H1 (cell line): ENCODE results near the gene MAP3K3. TPM values are rescaled to one million over a fixed set of nuclear protein-coding genes. Genes with fewer than 3 reads are reported as not detected.

Experiments
- polyA plus RNA-seq, 7 experiments: library from polyadenylated mRNA; depleted of rRNA in 3 of 7; stranded (reverse) in 5 of 7; unstranded in 2 of 7; fragments of >200 nt in 5 of 7; fragments of 200-250 nt in 2 of 7; gene quantifications; 1 replicate in 5 of 7; 2 replicates in 1 of 7; 4 replicates in 1 of 7; pipeline versions ENCODE4 v1.2.1 to v1.2.3, GENCODE V29; 2011 to 2013; ENCODE audit warnings: missing spikeins in 2 of 7, mixed read lengths in 2 of 7
- small RNA-seq: library from polyadenylated mRNA; stranded (forward); fragments of <200 nt; extraction: miRNeasy Mini kit (QIAGEN cat#:217004); gene quantifications from one replicate; pipeline ENCODE3, GENCODE V24; 2013; ENCODE audit not compliant: insufficient read depth
- total RNA-seq: library from RNA; stranded (reverse); fragmentation: NEBNext Ultra II Directional; extraction: Animal tissue kit (Norgen Biotek cat#: 25700); gene quantifications from 2 replicates; pipeline ENCODE4 v1.2.1, GENCODE V29; 2021

The MAP3K3 gene
- total and polyA plus RNA-seq, 2 of the 8 experiments (the other 6 are each of a cell fraction or from before 2014, with no cell fraction given): 10.3 to 21.0 TPM

Small RNA genes within 50 kb of the gene (small RNA-seq; reads per million reads assigned to genes)
- not detected for gene RNU6-288P

Other genes with a start within 250 kb of the MAP3K3 start
- 23.4 and 26.0 TPM in 2 replicates for gene CYB561, start 176.1 kb upstream of the MAP3K3 start, total RNA-seq
- gene CYB561, start 176.1 kb upstream of the MAP3K3 start, polyA plus RNA-seq (2011; rRNA removed): 19.7 and 34.2 TPM in 2 replicates
- gene ACE, start 145.4 kb upstream of the MAP3K3 start, total RNA-seq: 4.5 and 5.5 TPM in 2 replicates
- gene ACE, start 145.4 kb upstream of the MAP3K3 start, polyA plus RNA-seq (2011; rRNA removed): 2.5 and 4.0 TPM in 2 replicates
- gene KCNH6, start 99.1 kb upstream of the MAP3K3 start, total RNA-seq: 1.8 TPM in 2 replicates
- 3.6 and 5.0 TPM in 2 replicates for gene KCNH6, start 99.1 kb upstream of the MAP3K3 start, polyA plus RNA-seq (2011; rRNA removed)
- 87.3 and 94.1 TPM in 2 replicates for gene DCAF7, start 71.9 kb upstream of the MAP3K3 start, total RNA-seq
- 74.9 and 97.4 TPM in 2 replicates for gene DCAF7, start 71.9 kb upstream of the MAP3K3 start, polyA plus RNA-seq (2011; rRNA removed)
- 23.6 and 24.0 TPM in 2 replicates for gene TACO1, start 21.5 kb upstream of the MAP3K3 start, total RNA-seq
- gene TACO1, start 21.5 kb upstream of the MAP3K3 start, polyA plus RNA-seq (2011; rRNA removed): 19.1 and 19.8 TPM in 2 replicates
- 77.2 and 78.6 TPM in 2 replicates for gene LIMD2, start 77.7 kb downstream of the MAP3K3 start, total RNA-seq
- gene LIMD2, start 77.7 kb downstream of the MAP3K3 start, polyA plus RNA-seq (2011; rRNA removed): 72.0 and 92.0 TPM in 2 replicates
- gene STRADA, start 119.4 kb downstream of the MAP3K3 start, total RNA-seq: 27.8 and 35.6 TPM in 2 replicates
- 43.3 and 48.7 TPM in 2 replicates for gene STRADA, start 119.4 kb downstream of the MAP3K3 start, polyA plus RNA-seq (2011; rRNA removed)
- gene CCDC47, start 151.2 kb downstream of the MAP3K3 start, total RNA-seq: 83.1 and 85.3 TPM in 2 replicates
- gene CCDC47, start 151.2 kb downstream of the MAP3K3 start, polyA plus RNA-seq (2011; rRNA removed): 16.3 and 21.2 TPM in 2 replicates
- gene DDX42, start 151.8 kb downstream of the MAP3K3 start, total RNA-seq: 114 and 120 TPM in 2 replicates
- gene DDX42, start 151.8 kb downstream of the MAP3K3 start, polyA plus RNA-seq (2011; rRNA removed): 37.4 and 40.6 TPM in 2 replicates
- 162 and 172 TPM in 2 replicates for gene PSMC5, start 205.0 kb downstream of the MAP3K3 start, total RNA-seq
- gene PSMC5, start 205.0 kb downstream of the MAP3K3 start, polyA plus RNA-seq (2011; rRNA removed): 162 and 180 TPM in 2 replicates
- gene FTSJ3, start 205.2 kb downstream of the MAP3K3 start, total RNA-seq: 77.2 and 77.4 TPM in 2 replicates
- gene FTSJ3, start 205.2 kb downstream of the MAP3K3 start, polyA plus RNA-seq (2011; rRNA removed): 42.7 and 47.2 TPM in 2 replicates
- 84.6 and 92.2 TPM in 2 replicates for gene SMARCD2, start 220.3 kb downstream of the MAP3K3 start, total RNA-seq
- 90.0 and 111 TPM in 2 replicates for gene SMARCD2, start 220.3 kb downstream of the MAP3K3 start, polyA plus RNA-seq (2011; rRNA removed)